ENCODE measurements around the gene CLN6. TPM values are rescaled to one million over a fixed set of nuclear protein-coding genes. Genes with fewer than 3 reads are reported as not detected.

CLN6 gene
- total and polyA plus RNA-seq, 2 of the 4 experiments (the other 2 are of a cell fraction): 6.5 to 31.9 TPM

- H4K8ac ChIP-seq (ENCODE audit: low read depth in 2 of 2, low read length in 2 of 2): no peak overlapping the region
- no peak for DNase-seq
- no peak overlapping the region for H3K56ac ChIP-seq (ENCODE audit: extremely low read depth, insufficient read depth, low read length)
- ChIA-PET POLR2A (ENCODE audit: unreplicated experiment) (no interaction called here), CTCF (no interaction called here)
- no peak overlapping the region for H2BK120ac ChIP-seq (ENCODE audit: low read depth, low read length)
- peaks cover 3% of the 10 kb centered on the region; the same call in 1 of the 2 replicates for H3K4me1 ChIP-seq (ENCODE audit: control insufficient read depth, insufficient read depth, low read length)
- no peak overlapping the region for H3K4ac ChIP-seq (ENCODE audit: low read depth, low read length)
- dilution Hi-C loops (cut with HindIII; ENCODE audit: low sequenced_read_pairs, unreplicated experiment) (no loop called here), intact Hi-C loops (cut with micrococcal nuclease) (no loop called here), in situ Hi-C loops (cut with MboI; ENCODE audit: low sequenced_read_pairs) (no loop called here)
- no peak overlapping the region for H3K9ac ChIP-seq (ENCODE audit: low read depth, low read length)
- H2AK5ac ChIP-seq (ENCODE audit: low read depth, low read length): no peak overlapping the region
- H4K5ac ChIP-seq (ENCODE audit: low read depth, low read length): no peak overlapping the region
- H3K36me3 ChIP-seq (ENCODE audit: control insufficient read depth, insufficient read depth, low read length): 0 out of 2 replicates have a peak, but pooled peaks cover 2% of the 10 kb centered on the region
- no peaks in the 10 kb centered on the region for H3K9me3 ChIP-seq (ENCODE audit: control insufficient read depth, insufficient read depth, low read length)
- no peaks in the 10 kb centered on the region for H4K20me1 ChIP-seq (ENCODE audit: insufficient read depth, low read length)
- H3K14ac ChIP-seq (replicated peaks; ENCODE audit: low read depth, low read length): no peak overlapping the region
- no peaks in the 10 kb centered on the region for H3K27me3 ChIP-seq (ENCODE audit: control insufficient read depth, insufficient read depth, low read length)
- H2BK5ac ChIP-seq (ENCODE audit: low read depth, low read length, poor library complexity, severe bottlenecking): no peak overlapping the region
- H3K9me1 ChIP-seq (ENCODE audit: insufficient read depth, low read length): no peaks in the 10 kb centered on the region; the same call in 1 of the 2 replicates
- no peak overlapping the region for H4K91ac ChIP-seq (ENCODE audit: insufficient read depth, low read depth, low read length)
- TF ChIP-seq, protein P1, sequence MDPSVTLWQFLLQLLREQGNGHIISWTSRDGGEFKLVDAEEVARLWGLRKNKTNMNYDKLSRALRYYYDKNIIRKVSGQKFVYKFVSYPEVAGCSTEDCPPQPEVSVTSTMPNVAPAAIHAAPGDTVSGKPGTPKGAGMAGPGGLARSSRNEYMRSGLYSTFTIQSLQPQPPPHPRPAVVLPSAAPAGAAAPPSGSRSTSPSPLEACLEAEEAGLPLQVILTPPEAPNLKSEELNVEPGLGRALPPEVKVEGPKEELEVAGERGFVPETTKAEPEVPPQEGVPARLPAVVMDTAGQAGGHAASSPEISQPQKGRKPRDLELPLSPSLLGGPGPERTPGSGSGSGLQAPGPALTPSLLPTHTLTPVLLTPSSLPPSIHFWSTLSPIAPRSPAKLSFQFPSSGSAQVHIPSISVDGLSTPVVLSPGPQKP (IDR thresholded peaks at IDR 0.05; ENCODE audit: borderline replicate concordance, low read depth, low read length): no peak
- TF ChIP-seq SMC3 (IDR thresholded peaks at IDR 0.05; ENCODE audit: low read depth, low read length) (no peak), CHD1 (IDR thresholded peaks at IDR 0.05; ENCODE audit: low read depth, low read length) (no peak), FOS (IDR thresholded peaks at IDR 0.05; ENCODE audit: low read depth, low read length) (no peak), MAFK (IDR thresholded peaks at IDR 0.05; ENCODE audit: low read depth, low read length) (no peak), RCOR1 (IDR thresholded peaks at IDR 0.05; ENCODE audit: insufficient replicate concordance, low read length) (no peak), RAD21 (IDR thresholded peaks at IDR 0.05; ENCODE audit: low read length) (no peak), NFE2L2 (IDR thresholded peaks at IDR 0.05; ENCODE audit: low read depth, low read length) (no peak), RFX5 (IDR thresholded peaks at IDR 0.05; ENCODE audit: low read depth, low read length) (no peak), MXI1 (IDR thresholded peaks at IDR 0.05; ENCODE audit: borderline replicate concordance, low read depth, low read length) (no peak), BHLHE40 (IDR thresholded peaks at IDR 0.05; ENCODE audit: low read depth, low read length) (no peak)
- H2BK20ac ChIP-seq (ENCODE audit: low read depth, low read length): no peak overlapping the region
- BruUV-seq (replicated peaks): no TSS peak
- ATAC-seq (ENCODE audit: low read depth): no peak
- no peak overlapping the region for H3K4me3 ChIP-seq (ENCODE audit: insufficient read depth, low read depth, low read length)
- no peak overlapping the region for H3K27ac ChIP-seq (ENCODE audit: insufficient read depth, low read length)
- no peak overlapping the region for H2AK9ac ChIP-seq (replicated peaks; ENCODE audit: low read depth, low read length, poor library complexity)
- H2BK15ac ChIP-seq (ENCODE audit: low read depth, low read length): no peak overlapping the region
- H3K18ac ChIP-seq (ENCODE audit: low read depth, low read length): no peak overlapping the region
- no peak overlapping the region for H2AFZ ChIP-seq (replicated peaks; ENCODE audit: low read length, poor library complexity)
- 100% methylated on average over 1 of the region's 5 CpGs; no CpG with 5 or more reads in 1 of the 2 experiments for WGBS, 2 experiments (ENCODE audit: extremely low coverage in 2 of 2, insufficient read length in 1 of 2)
- no peak overlapping the region for H3K23ac ChIP-seq (ENCODE audit: low read depth, low read length)
- peaks cover 4 to 14% of the 10 kb centered on the region in 2 experiments; a peak in 2 of 4 replicates for H3K79me1 ChIP-seq (ENCODE audit: low read depth in 1 of 2, low read length in 2 of 2)
- H3K4me2 ChIP-seq (ENCODE audit: low read depth, low read length): no peak overlapping the region
These were observed 25.6 kb downstream of the CLN6 start for GRCh38 chr15:68203956-68204355.
